Measurements from ENCODE around the gene NEFH. TPM values are rescaled to one million over a fixed set of nuclear protein-coding genes. Genes with fewer than 3 reads are reported as not detected.

NEFH gene
- total RNA-seq, 1 experiment from 2014 or later, result not detected

DNA sequence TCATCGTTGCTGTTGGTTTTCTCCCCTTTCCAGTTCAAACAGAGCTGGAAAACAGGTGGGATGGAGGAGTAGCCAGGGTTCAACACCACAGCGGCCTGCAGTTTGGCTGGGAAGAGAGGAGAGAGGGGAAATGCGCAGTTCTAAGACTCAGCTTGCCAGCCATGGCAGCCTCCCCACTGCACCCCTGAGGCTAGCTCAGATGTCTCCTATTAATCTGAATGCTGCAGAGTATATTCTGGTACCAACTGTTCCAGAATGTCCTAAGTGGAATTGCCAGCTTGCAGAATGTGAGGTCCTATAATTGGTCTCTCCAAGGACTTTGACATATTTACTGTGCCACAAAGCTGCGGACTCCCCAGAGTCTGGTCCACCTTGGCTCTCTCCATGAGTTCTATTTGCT lies 32.0 kb downstream of the NEFH start:
- Mint-ChIP-seq H3K27ac (ENCODE audit: low read depth, unreplicated experiment) (no peak overlapping the region), H3K9me3 (ENCODE audit: unreplicated experiment) (no peaks in the 10 kb centered on the region), H3K27me3 (ENCODE audit: insufficient read depth, unreplicated experiment) (no peaks in the 10 kb centered on the region), H3K36me3 (ENCODE audit: insufficient read depth, unreplicated experiment) (peaks cover 69% of the 10 kb centered on the region), H3K4me3 (ENCODE audit: unreplicated experiment) (no peak overlapping the region), H3K4me1 (ENCODE audit: insufficient read depth, unreplicated experiment) (no peaks in the 10 kb centered on the region)
- TF ChIP-seq, protein P1, sequence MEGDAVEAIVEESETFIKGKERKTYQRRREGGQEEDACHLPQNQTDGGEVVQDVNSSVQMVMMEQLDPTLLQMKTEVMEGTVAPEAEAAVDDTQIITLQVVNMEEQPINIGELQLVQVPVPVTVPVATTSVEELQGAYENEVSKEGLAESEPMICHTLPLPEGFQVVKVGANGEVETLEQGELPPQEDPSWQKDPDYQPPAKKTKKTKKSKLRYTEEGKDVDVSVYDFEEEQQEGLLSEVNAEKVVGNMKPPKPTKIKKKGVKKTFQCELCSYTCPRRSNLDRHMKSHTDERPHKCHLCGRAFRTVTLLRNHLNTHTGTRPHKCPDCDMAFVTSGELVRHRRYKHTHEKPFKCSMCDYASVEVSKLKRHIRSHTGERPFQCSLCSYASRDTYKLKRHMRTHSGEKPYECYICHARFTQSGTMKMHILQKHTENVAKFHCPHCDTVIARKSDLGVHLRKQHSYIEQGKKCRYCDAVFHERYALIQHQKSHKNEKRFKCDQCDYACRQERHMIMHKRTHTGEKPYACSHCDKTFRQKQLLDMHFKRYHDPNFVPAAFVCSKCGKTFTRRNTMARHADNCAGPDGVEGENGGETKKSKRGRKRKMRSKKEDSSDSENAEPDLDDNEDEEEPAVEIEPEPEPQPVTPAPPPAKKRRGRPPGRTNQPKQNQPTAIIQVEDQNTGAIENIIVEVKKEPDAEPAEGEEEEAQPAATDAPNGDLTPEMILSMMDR (IDR thresholded peaks at IDR 0.05; ENCODE audit: unreplicated experiment), result no peak
- CTCF ChIA-PET, result interaction anchor here (0.5 to 3.5 kb wide), 6 partner anchors 12 to 124 kb away, joined by 3 to 12 read pairs (median 4); partner anchors contain the start of gene AP1B1
- POLR2A ChIA-PET, result no interaction called here
- intact Hi-C loops (cut with micrococcal nuclease), result no loop called here
- DNase-seq (ENCODE audit: unreplicated experiment), result no peak
- no TSS peak for BruUV-seq (replicated peaks)

DNA sequence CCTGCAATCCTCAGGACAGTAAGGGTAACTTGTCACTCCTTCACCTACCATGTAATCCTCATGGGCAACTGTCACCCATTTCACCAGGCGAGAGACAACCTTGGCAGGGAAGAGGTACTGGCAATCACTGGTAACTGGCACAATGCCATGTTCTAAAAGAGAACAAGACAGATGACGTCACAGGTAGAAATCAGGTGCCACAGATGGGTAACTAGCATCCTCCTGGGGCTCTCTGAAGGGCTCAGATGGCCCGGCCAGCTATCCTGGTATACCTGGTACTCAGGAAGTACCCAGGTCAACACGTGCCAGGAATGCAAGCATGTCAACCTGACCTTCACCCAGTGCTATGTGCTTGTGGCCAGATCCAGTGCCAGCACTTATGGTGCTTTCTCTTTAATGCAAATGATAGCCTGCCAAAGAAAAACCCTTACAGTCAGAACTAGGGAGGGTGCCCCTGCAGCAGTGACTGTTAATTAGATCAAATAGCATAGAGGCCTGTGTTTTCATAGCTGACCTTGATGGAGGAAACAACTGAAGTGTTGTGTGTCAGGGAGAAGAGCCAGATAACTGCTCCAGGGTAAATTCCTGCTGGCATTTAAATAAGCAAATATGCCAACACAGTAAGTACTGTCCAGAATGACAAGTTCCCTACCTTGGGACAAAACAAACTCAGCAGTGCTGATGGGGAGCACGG lies 37.3 kb downstream of the NEFH start:
- Mint-ChIP-seq H3K4me3 (ENCODE audit: unreplicated experiment) (no peak overlapping the region), H3K4me1 (ENCODE audit: insufficient read depth, unreplicated experiment) (no peaks in the 10 kb centered on the region), H3K27ac (ENCODE audit: low read depth, unreplicated experiment) (no peak overlapping the region), H3K27me3 (ENCODE audit: insufficient read depth, unreplicated experiment) (no peaks in the 10 kb centered on the region), H3K36me3 (ENCODE audit: insufficient read depth, unreplicated experiment) (peaks cover 72% of the 10 kb centered on the region), H3K9me3 (ENCODE audit: unreplicated experiment) (no peaks in the 10 kb centered on the region)
- intact Hi-C loops (cut with micrococcal nuclease), result no loop called here
- peak; percentile 9 for DNase-seq (ENCODE audit: unreplicated experiment)
- TF ChIP-seq, protein P1 (IDR thresholded peaks at IDR 0.05; ENCODE audit: unreplicated experiment), result no peak
- CTCF ChIA-PET, result interaction anchor here (0.6 kb wide), 1 partner anchor 85 kb away, joined by 3 read pairs; no protein-coding TSS in a partner anchor
- BruUV-seq (replicated peaks), result no TSS peak
- POLR2A ChIA-PET, result no interaction called here

DNA sequence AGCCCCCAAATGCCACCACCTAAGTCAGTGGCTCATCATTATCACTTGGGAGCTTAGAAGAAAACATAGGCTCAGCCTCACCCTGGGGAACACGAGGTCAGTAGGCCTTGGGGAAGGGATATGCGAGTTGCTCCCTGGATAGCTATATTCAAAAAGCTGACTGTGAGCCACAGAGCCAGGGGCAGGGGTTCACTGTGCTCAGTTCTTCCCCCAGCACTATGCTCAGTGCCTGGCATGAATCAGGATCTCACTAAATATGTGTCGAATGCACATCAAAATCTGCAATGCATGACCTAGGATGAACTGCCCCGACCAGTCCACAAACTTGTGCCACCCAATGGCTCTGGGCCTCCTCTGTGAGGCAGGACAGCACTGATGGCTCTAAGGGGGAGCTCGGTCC lies 38.4 kb downstream of the NEFH start:
- TF ChIP-seq, protein P1 (IDR thresholded peaks at IDR 0.05; ENCODE audit: unreplicated experiment), result no peak
- CTCF ChIA-PET, result interaction anchor here (1.4 kb wide), 1 partner anchor 123 kb away, joined by 3 read pairs; no protein-coding TSS in a partner anchor
- no peak overlapping the region for H3K27ac Mint-ChIP-seq (ENCODE audit: low read depth, unreplicated experiment)
- H3K4me3 Mint-ChIP-seq (ENCODE audit: unreplicated experiment), result no peak overlapping the region
- peaks cover 70% of the 10 kb centered on the region for H3K36me3 Mint-ChIP-seq (ENCODE audit: insufficient read depth, unreplicated experiment)
- H3K9me3 Mint-ChIP-seq (ENCODE audit: unreplicated experiment), result no peaks in the 10 kb centered on the region
- POLR2A ChIA-PET, result no interaction called here
- H3K4me1 Mint-ChIP-seq (ENCODE audit: insufficient read depth, unreplicated experiment), result no peaks in the 10 kb centered on the region
- intact Hi-C loops (cut with micrococcal nuclease), result no loop called here
- BruUV-seq (replicated peaks), result no TSS peak
- H3K27me3 Mint-ChIP-seq (ENCODE audit: insufficient read depth, unreplicated experiment), result no peaks in the 10 kb centered on the region
- no peak for DNase-seq (ENCODE audit: unreplicated experiment)

DNA sequence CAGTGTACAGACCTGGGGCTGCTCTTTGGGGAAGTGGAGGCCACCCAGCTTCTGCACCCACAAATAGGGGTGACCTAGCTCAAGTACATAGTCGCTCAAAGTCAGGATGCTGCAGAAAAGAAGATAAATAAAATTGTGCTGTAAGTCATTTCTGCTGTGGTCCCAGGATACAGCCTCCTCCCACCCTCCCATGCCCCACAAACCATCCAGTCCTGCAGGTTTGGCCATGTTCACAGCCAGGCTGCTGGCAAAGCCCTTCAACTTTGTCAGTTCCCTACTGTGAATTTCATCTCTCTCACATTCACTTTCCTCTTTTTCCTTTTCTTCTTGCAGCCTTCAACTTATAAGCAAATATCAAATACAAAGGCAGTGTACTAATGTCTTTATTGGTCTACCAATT lies 40.0 kb downstream of the NEFH start:
- Mint-ChIP-seq H3K36me3 (ENCODE audit: insufficient read depth, unreplicated experiment) (peaks cover 76% of the 10 kb centered on the region), H3K27ac (ENCODE audit: low read depth, unreplicated experiment) (no peak overlapping the region), H3K27me3 (ENCODE audit: insufficient read depth, unreplicated experiment) (no peaks in the 10 kb centered on the region), H3K4me3 (ENCODE audit: unreplicated experiment) (no peak overlapping the region), H3K9me3 (ENCODE audit: unreplicated experiment) (no peaks in the 10 kb centered on the region), H3K4me1 (ENCODE audit: insufficient read depth, unreplicated experiment) (no peaks in the 10 kb centered on the region)
- no TSS peak for BruUV-seq (replicated peaks)
- TF ChIP-seq, protein P1 (IDR thresholded peaks at IDR 0.05; ENCODE audit: unreplicated experiment), result no peak
- CTCF ChIA-PET, result interaction anchor here (0.5 to 1.0 kb wide), 2 partner anchors 49 to 253 kb away, joined by 3 to 4 read pairs; no protein-coding TSS in a partner anchor
- intact Hi-C loops (cut with micrococcal nuclease), result no loop called here
- no peak for DNase-seq (ENCODE audit: unreplicated experiment)
- POLR2A ChIA-PET, result no interaction called here

All from MCF 10A (cell line).